GM23338 (cell line): ENCODE results near the gene OR5D16. TPM values are rescaled to one million over a fixed set of nuclear protein-coding genes. Genes with fewer than 3 reads are reported as not detected.

Source experiments
- ATAC-seq: fragments of 200-7000 bp; cut with Tn5 transposase; 3 replicates; pipeline ENCODE4 v1.9.1; 2020
- DNase-seq: peaks from one replicate; pipeline ENCODE4 v3.0.0-alpha.2; 2015; ENCODE audit warnings: low spot score
- H2AFZ ChIP-seq: fragments of 200-600 bp; sonication (generic); 2 replicates; pipeline ENCODE4 v1.8.0; 2016; ENCODE audit warnings: antibody characterized with exemption, mild to moderate bottlenecking, moderate library complexity
- H3F3A ChIP-seq: fragments of 200-600 bp; sonication (generic); replicated peaks from 2 replicates; pipeline ENCODE4 v1.8.0; 2017; ENCODE audit warnings: antibody characterized with exemption, mixed run types, low read depth
- H3K27ac ChIP-seq: fragments of 200-600 bp; sonication (generic); 2 replicates; pipeline ENCODE4 v1.6.1; 2016; ENCODE audit warnings: low read depth
- H3K27me3 ChIP-seq: fragments of 200-600 bp; sonication (generic); 2 replicates; pipeline ENCODE4 v1.8.0; 2016; ENCODE audit warnings: mild to moderate bottlenecking, mixed run types, moderate library complexity; ENCODE audit not compliant: insufficient read depth
- H3K36me3 ChIP-seq: fragments of 200-600 bp; sonication (generic); 2 replicates; pipeline ENCODE4 v1.8.0; 2016; ENCODE audit warnings: mild to moderate bottlenecking; ENCODE audit not compliant: insufficient read depth
- H3K4me1 ChIP-seq: fragments of 200-600 bp; sonication (generic); 2 replicates; pipeline ENCODE4 v1.8.0; 2016; ENCODE audit warnings: mild to moderate bottlenecking, moderate library complexity; ENCODE audit not compliant: insufficient read depth
- H3K4me2 ChIP-seq: fragments of 200-600 bp; sonication (generic); 2 replicates; pipeline ENCODE4 v1.7.1; 2017; ENCODE audit warnings: mixed run types
- H3K4me3 ChIP-seq: fragments of 200-600 bp; sonication (generic); 2 replicates; pipeline ENCODE4 v1.6.1; 2016; ENCODE audit warnings: mixed run types
- H3K79me2 ChIP-seq: fragments of 200-600 bp; sonication (generic); replicated peaks from 2 replicates; pipeline ENCODE4 v1.8.0; 2017; ENCODE audit warnings: mild to moderate bottlenecking; ENCODE audit not compliant: insufficient read depth
- H3K9me2 ChIP-seq: fragments of 200-600 bp; sonication (generic); 2 replicates; pipeline ENCODE4 v1.8.0; 2017; ENCODE audit not compliant: insufficient read depth
- H4K20me1 ChIP-seq: fragments of 200-600 bp; sonication (generic); replicated peaks from 2 replicates; pipeline ENCODE4 v1.8.0; 2017; ENCODE audit warnings: mild to moderate bottlenecking; ENCODE audit not compliant: insufficient read depth
- H3K27ac Mint-ChIP-seq: 2 replicates; pipeline ENCODE4 v1.8.0; 2020; ENCODE audit warnings: inconsistent platforms, mild to moderate bottlenecking, moderate library complexity, mixed read lengths
- H3K27me3 Mint-ChIP-seq: 3 replicates; pipeline ENCODE4 v1.8.0; 2022; ENCODE audit warnings: low read depth, mild to moderate bottlenecking, moderate library complexity, mixed read lengths, inconsistent platforms; ENCODE audit not compliant: insufficient read depth, poor library complexity
- H3K36me3 Mint-ChIP-seq: 3 replicates; pipeline ENCODE4 v1.8.0; 2021; ENCODE audit warnings: low read depth, mild to moderate bottlenecking, inconsistent platforms, moderate library complexity, mixed read lengths
- H3K4me1 Mint-ChIP-seq: 3 replicates; pipeline ENCODE4 v1.8.0; 2020; ENCODE audit warnings: mild to moderate bottlenecking, inconsistent platforms, mixed read lengths
- H3K4me3 Mint-ChIP-seq: 3 replicates; pipeline ENCODE4 v1.8.0; 2021; ENCODE audit warnings: moderate library complexity, mild to moderate bottlenecking, inconsistent platforms, mixed read lengths
- H3K9me3 Mint-ChIP-seq: 3 replicates; pipeline ENCODE4 v1.8.0; 2020; ENCODE audit warnings: moderate library complexity, mild to moderate bottlenecking, inconsistent platforms, mixed read lengths
- EZH2 ChIP-seq: fragments of 200-600 bp; sonication (generic); IDR thresholded peaks from one replicate; pipeline ENCODE4 v1.8.0; 2017; ENCODE audit warnings: antibody characterized with exemption, mild to moderate bottlenecking, low read depth; ENCODE audit not compliant: unreplicated experiment
- EZH2phosphoT487 ChIP-seq: fragments of 200-600 bp; sonication (generic); IDR thresholded peaks from one replicate; pipeline ENCODE4 v1.8.1; 2018; ENCODE audit warnings: antibody characterized with exemption; ENCODE audit not compliant: unreplicated experiment
- POLR2AphosphoS5 ChIP-seq: IDR thresholded peaks from 2 replicates; pipeline ENCODE4 v1.6.1; 2016; ENCODE audit warnings: antibody characterized with exemption, low read depth
- REST ChIP-seq: IDR thresholded peaks from one replicate; pipeline ENCODE4 v1.6.1; 2018; ENCODE audit warnings: antibody characterized with exemption; ENCODE audit not compliant: unreplicated experiment
- ZNF462 ChIP-seq: fragments of 250-450 bp; sonication (Bioruptor Pico); IDR thresholded peaks from 2 replicates; pipeline ENCODE4 v1.5.0; 2020; ENCODE audit warnings: mild to moderate bottlenecking, moderate library complexity
- polyA plus RNA-seq: library from polyadenylated mRNA; unstranded; fragments of >200 nt; fragmentation: Nextera tagmentation; extraction: Ambion mirVana; gene quantifications from 2 replicates; pipeline ENCODE4 v1.2.1, GENCODE V29; 2016
- total RNA-seq: library from RNA; depleted of rRNA; stranded (reverse); fragments of >200 nt; shearing (Covaris generic); gene quantifications from 2 replicates; pipeline ENCODE4 v1.2.3, GENCODE V29; 2014

Gene OR5D16
- total and polyA plus RNA-seq, 2 experiments from 2014 or later, result not detected

- no peaks in the 10 kb centered on the region for H3K9me2 ChIP-seq
- H3K27ac ChIP-seq, result no peak within 1 kb of the TSS
- no peak for ATAC-seq
- Mint-ChIP-seq H3K4me1 (no peaks in the 10 kb centered on the region), H3K4me3 (no peak within 1 kb of the TSS), H3K27me3 (no peaks in the 10 kb centered on the region), H3K36me3 (peaks cover 31% of the 10 kb centered on the region; the same call in 2 of the 3 replicates), H3K9me3 (peaks cover 89% of the 10 kb centered on the region), H3K27ac (no peak within 1 kb of the TSS)
- TF ChIP-seq ZNF462 (CRISPR knock-in tag), result no peak
- TF ChIP-seq EZH2phosphoT487, result no peak
- TF ChIP-seq POLR2AphosphoS5, result no peak
- TF ChIP-seq REST, result no peak
- TF ChIP-seq EZH2, result no peak
- H3K27me3 ChIP-seq, result no peaks in the 10 kb centered on the region
- no peaks in the 10 kb centered on the region for H4K20me1 ChIP-seq
- no peak within 1 kb of the TSS for H2AFZ ChIP-seq
- no peaks in the 10 kb centered on the region for H3K79me2 ChIP-seq
- H3K4me3 ChIP-seq, result no peak within 1 kb of the TSS
- H3F3A ChIP-seq, result no peaks in the 10 kb centered on the region
- no peaks in the 10 kb centered on the region; the same call in 1 of the 2 replicates for H3K36me3 ChIP-seq
- no peaks in the 10 kb centered on the region for H3K4me1 ChIP-seq
- DNase-seq, result no peak
- no peak within 1 kb of the TSS for H3K4me2 ChIP-seq
These were observed 27.5 kb upstream of the OR5D16 start, which contains the start of gene OR5L1 for GRCh38 chr11:55811067-55811466. Gene OR5L1 (plus strand): TSS chr11:55811367. CDS start chr11:55811467, 100 bp downstream.
